BE2C (cell line): Measurements from ENCODE around the gene GALNT2.

Experiments used
- DNase-seq: peaks from one replicate; pipeline ENCODE4 v3.0.0-alpha.2; 2020
- H3K27me3 ChIP-seq: fragments of 250-450 bp; sonication (Bioruptor Pico); 2 replicates; pipeline ENCODE4 v1.5.1; 2020; ENCODE audit warnings: mild to moderate bottlenecking
- H3K36me3 ChIP-seq: fragments of 250-450 bp; sonication (Bioruptor Pico); 2 replicates; pipeline ENCODE4 v1.5.1; 2020; ENCODE audit warnings: mild to moderate bottlenecking
- H3K4me1 ChIP-seq: fragments of 250-450 bp; sonication (Bioruptor Pico); 2 replicates; pipeline ENCODE4 v1.5.1; 2020
- H3K4me3 ChIP-seq: 2 replicates; pipeline ENCODE4 v1.5.1; 2011; ENCODE audit warnings: low read depth, low read length
- H3K9me3 ChIP-seq: fragments of 250-450 bp; sonication (Bioruptor Pico); 2 replicates; pipeline ENCODE4 v1.5.1; 2020
- CTCF ChIP-seq: IDR thresholded peaks from 2 replicates; pipeline ENCODE4 v1.5.1; 2012; ENCODE audit warnings: mild to moderate bottlenecking, low read depth, low read length

Gene GALNT2

GRCh38 chr1:230303822-230304221, 236.8 kb downstream of the GALNT2 start:
- Histone ChIP-seq H3K9me3 (no peaks in the 10 kb centered on the region), H3K36me3 (no peaks in the 10 kb centered on the region), H3K27me3 (no peaks in the 10 kb centered on the region), H3K4me3 (no peak overlapping the region), H3K4me1 (no peaks in the 10 kb centered on the region)
- TF ChIP-seq CTCF: no peak
- DNase-seq: no peak

GRCh38 chr1:230306169-230306568, 239.1 kb downstream of the GALNT2 start:
- Histone ChIP-seq H3K4me1 (no peaks in the 10 kb centered on the region), H3K9me3 (no peaks in the 10 kb centered on the region), H3K27me3 (no peaks in the 10 kb centered on the region), H3K36me3 (no peaks in the 10 kb centered on the region), H3K4me3 (no peak overlapping the region)
- TF ChIP-seq CTCF: no peak
- DNase-seq: no peak

GRCh38 chr1:230307213-230307612, 240.2 kb downstream of the GALNT2 start:
- no peaks in the 10 kb centered on the region for H3K27me3 ChIP-seq
- no peaks in the 10 kb centered on the region for H3K4me1 ChIP-seq
- H3K4me3 ChIP-seq: no peak overlapping the region
- H3K9me3 ChIP-seq: no peaks in the 10 kb centered on the region
- no peak for DNase-seq
- no peak for TF ChIP-seq CTCF
- no peaks in the 10 kb centered on the region for H3K36me3 ChIP-seq

- no peaks in the 10 kb centered on the region for H3K9me3 ChIP-seq
- no peak overlapping the region for H3K4me3 ChIP-seq
- H3K27me3 ChIP-seq: no peaks in the 10 kb centered on the region
- no peaks in the 10 kb centered on the region for H3K4me1 ChIP-seq
- H3K36me3 ChIP-seq: no peaks in the 10 kb centered on the region
- no peak for TF ChIP-seq CTCF
- no peak for DNase-seq
Observed at GRCh38 chr1:230308039-230308438, 241.0 kb downstream of the GALNT2 start.

GRCh38 chr1:230308821-230309220, 241.8 kb downstream of the GALNT2 start:
- H3K4me1 ChIP-seq: no peaks in the 10 kb centered on the region
- H3K9me3 ChIP-seq: no peaks in the 10 kb centered on the region
- no peaks in the 10 kb centered on the region for H3K36me3 ChIP-seq
- no peak for DNase-seq
- TF ChIP-seq CTCF: no peak
- no peak overlapping the region for H3K4me3 ChIP-seq
- no peaks in the 10 kb centered on the region for H3K27me3 ChIP-seq

GRCh38 chr1:230309646-230310177, 242.7 kb downstream of the GALNT2 start:
- TF ChIP-seq CTCF: no peak
- no peaks in the 10 kb centered on the region for H3K4me1 ChIP-seq

More at GRCh38 chr1:230309646-230310177, 242.7 kb downstream of the GALNT2 start:
- Histone ChIP-seq H3K9me3 (no peaks in the 10 kb centered on the region), H3K27me3 (no peaks in the 10 kb centered on the region), H3K4me3 (no peak overlapping the region), H3K36me3 (no peaks in the 10 kb centered on the region)
- no peak for DNase-seq
